ENCODE data around the gene MKI67.

MKI67 gene

DNA sequence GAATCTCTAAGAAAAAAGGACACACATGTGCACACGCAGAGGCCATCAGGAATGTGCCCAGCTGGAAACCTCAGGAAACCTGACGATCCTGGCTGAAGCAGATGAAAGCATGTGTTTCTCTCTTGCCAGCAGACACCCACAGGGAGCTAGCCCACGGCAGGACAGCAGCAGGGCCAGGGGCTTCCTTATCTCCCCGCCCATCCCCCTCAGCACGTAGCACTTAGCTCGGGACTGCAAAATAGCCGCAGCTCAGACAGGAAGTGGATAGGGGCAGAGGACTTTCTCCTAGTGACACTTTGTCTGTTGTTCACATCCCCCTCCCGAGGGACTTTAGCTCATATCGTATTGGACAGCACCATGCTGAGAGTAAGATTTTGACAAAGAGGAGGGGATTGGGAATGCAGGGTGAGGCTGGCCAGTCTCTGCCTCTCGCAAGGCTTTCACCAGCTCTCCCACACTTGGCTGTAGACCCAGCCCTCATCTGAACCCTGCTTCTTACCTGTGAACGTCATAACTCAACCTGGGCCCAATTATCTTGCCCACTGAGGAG lies 63.8 kb downstream of the MKI67 start:
- H3K4me3 ChIP-seq (ENCODE audit: low read length in 2 of 2): peak overlapping the region in 1 of 2 donors; percentile 63
- no peaks in the 10 kb centered on the region for H3K27me3 ChIP-seq (ENCODE audit: control insufficient read depth in 2 of 2, insufficient read depth in 2 of 2, low read length in 2 of 2)
- peaks cover 24 to 47% of the 10 kb centered on the region in 2 donors for H3K36me3 ChIP-seq (ENCODE audit: control insufficient read depth in 2 of 2, insufficient read depth in 2 of 2, low read length in 2 of 2)
- H3K4me1 ChIP-seq (ENCODE audit: control insufficient read depth in 2 of 2, insufficient read depth in 2 of 2, low read length in 2 of 2): peaks cover 10 to 18% of the 10 kb centered on the region in 2 donors
- peak overlapping the region in 1 of 2 donors; percentile 32 for H3K9ac ChIP-seq (ENCODE audit: low read depth in 1 of 2, low read length in 2 of 2)
- peak overlapping the region; percentile 34 to 73 for H3K27ac ChIP-seq (ENCODE audit: low read depth in 2 of 2, low read length in 2 of 2)
- no peaks in the 10 kb centered on the region for H3K9me3 ChIP-seq (ENCODE audit: control insufficient read depth in 2 of 2, low read length in 2 of 2)

- peaks cover 16 to 42% of the 10 kb centered on the region in 2 donors for H3K36me3 ChIP-seq (ENCODE audit: control insufficient read depth in 2 of 2, insufficient read depth in 2 of 2, low read length in 2 of 2)
- no peaks in the 10 kb centered on the region for H3K27me3 ChIP-seq (ENCODE audit: control insufficient read depth in 2 of 2, insufficient read depth in 2 of 2, low read length in 2 of 2)
- no peak overlapping the region for H3K4me3 ChIP-seq (ENCODE audit: low read length in 2 of 2)
- H3K27ac ChIP-seq (ENCODE audit: low read depth in 2 of 2, low read length in 2 of 2): peak overlapping the region in 1 of 2 donors; percentile 73
- peaks cover 10 to 18% of the 10 kb centered on the region in 2 donors for H3K4me1 ChIP-seq (ENCODE audit: control insufficient read depth in 2 of 2, insufficient read depth in 2 of 2, low read length in 2 of 2)
- H3K9ac ChIP-seq (ENCODE audit: low read depth in 1 of 2, low read length in 2 of 2): no peak overlapping the region
- H3K9me3 ChIP-seq (ENCODE audit: control insufficient read depth in 2 of 2, low read length in 2 of 2): no peaks in the 10 kb centered on the region
These were observed 64.6 kb downstream of the MKI67 start for GRCh38 chr10:128061306-128062300.

DNA sequence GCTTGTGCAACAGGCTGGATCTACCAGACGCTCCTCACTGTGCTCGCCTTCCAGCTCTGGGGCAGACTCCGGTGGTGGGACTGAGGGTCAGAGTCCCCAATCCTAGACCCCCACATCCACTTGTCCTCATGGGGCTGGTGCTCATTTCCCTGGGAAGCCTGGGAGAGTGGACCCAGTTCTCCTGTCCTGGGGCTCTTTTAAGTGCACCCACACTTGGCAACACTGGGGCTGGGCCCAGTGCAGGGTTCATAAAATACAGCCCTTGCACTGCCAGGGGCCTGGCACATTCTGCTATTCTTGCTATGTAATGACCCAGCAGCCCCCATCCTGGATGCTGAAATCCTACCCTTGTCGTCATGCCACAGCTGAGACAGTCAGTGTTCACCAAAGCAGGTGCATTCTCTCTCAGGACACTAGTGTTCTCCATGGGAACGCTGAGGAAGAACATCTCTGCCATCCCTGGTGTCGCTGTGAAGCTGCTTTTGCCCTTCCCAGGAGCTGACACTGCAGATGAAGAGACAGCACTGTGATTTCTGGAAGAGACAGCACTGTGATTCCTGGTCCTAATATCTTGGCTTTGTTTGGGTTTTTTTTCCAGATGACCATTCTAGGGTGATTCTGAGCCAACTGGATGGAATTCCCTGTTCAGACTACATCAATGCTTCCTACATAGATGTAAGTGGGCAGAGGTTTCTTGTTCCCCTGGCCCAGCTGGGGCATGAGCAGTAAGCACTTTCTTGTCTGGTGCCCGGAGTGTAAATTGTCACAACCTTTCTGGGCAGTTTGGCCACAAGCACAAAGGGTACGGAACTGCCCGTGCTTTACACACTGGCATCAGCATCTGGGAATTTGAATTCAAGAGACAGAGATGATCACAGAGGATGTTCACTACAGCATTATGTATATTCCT lies 65.6 kb downstream of the MKI67 start:
- no peak overlapping the region for H3K4me3 ChIP-seq (ENCODE audit: low read length in 2 of 2)
- no peaks in the 10 kb centered on the region for H3K9me3 ChIP-seq (ENCODE audit: control insufficient read depth in 2 of 2, low read length in 2 of 2)
- no peak overlapping the region for H3K9ac ChIP-seq (ENCODE audit: low read depth in 1 of 2, low read length in 2 of 2)
- peak overlapping the region in 1 of 2 donors; percentile 23 for H3K27ac ChIP-seq (ENCODE audit: low read depth in 2 of 2, low read length in 2 of 2)
- H3K27me3 ChIP-seq (ENCODE audit: control insufficient read depth in 2 of 2, insufficient read depth in 2 of 2, low read length in 2 of 2): no peaks in the 10 kb centered on the region
- H3K4me1 ChIP-seq (ENCODE audit: control insufficient read depth in 2 of 2, insufficient read depth in 2 of 2, low read length in 2 of 2): peaks cover 10 to 18% of the 10 kb centered on the region in 2 donors
- H3K36me3 ChIP-seq (ENCODE audit: control insufficient read depth in 2 of 2, insufficient read depth in 2 of 2, low read length in 2 of 2): peaks cover 20 to 45% of the 10 kb centered on the region in 2 donors

GRCh38 chr10:128059982-128060293 lies 66.3 kb downstream of the MKI67 start:
- peaks cover 10 to 18% of the 10 kb centered on the region in 2 donors for H3K4me1 ChIP-seq (ENCODE audit: control insufficient read depth in 2 of 2, insufficient read depth in 2 of 2, low read length in 2 of 2)
- H3K27ac ChIP-seq (ENCODE audit: low read depth in 2 of 2, low read length in 2 of 2): peak overlapping the region in 1 of 2 donors; percentile 23

DNA sequence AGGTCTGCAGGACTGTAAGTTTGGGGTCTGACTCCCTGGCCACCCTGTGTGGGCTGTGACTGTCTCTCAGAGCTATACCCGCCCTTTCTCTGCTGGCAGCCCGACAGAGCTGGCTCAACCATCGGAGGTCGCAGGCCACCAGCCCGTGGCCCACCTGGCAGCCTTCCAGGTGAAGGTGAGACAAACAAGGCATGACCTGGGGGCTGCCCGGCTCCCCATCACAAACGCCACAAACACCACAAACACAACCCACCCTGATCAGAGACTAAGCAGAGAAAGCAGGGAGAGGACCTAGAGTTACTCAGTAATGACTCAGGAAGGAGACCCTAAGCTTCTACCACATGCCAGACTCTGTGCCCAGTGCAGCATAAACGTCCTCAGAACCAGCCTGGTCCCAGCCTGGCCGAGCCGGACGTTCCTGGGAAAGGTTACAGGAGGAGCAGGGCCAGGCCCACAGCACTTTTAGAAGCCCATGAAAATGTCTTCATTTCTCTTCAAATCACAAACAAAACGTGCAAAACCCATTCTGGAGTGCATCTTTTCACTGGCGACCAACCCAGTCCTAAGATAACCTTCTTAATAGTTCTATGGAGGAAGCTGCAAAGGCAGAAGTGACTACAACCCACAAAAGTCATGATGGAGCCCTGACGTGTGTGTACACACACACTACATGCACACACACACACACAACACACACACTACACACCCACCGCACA lies 66.8 kb downstream of the MKI67 start:
- Histone ChIP-seq H3K27me3 (ENCODE audit: control insufficient read depth in 2 of 2, insufficient read depth in 2 of 2, low read length in 2 of 2) (no peaks in the 10 kb centered on the region), H3K9me3 (ENCODE audit: control insufficient read depth in 2 of 2, low read length in 2 of 2) (no peaks in the 10 kb centered on the region), H3K27ac (ENCODE audit: low read depth in 2 of 2, low read length in 2 of 2) (peak overlapping the region in 1 of 2 donors; percentile 23), H3K4me3 (ENCODE audit: low read length in 2 of 2) (no peak overlapping the region), H3K36me3 (ENCODE audit: control insufficient read depth in 2 of 2, insufficient read depth in 2 of 2, low read length in 2 of 2) (peaks cover 31 to 48% of the 10 kb centered on the region in 2 donors), H3K9ac (ENCODE audit: low read depth in 1 of 2, low read length in 2 of 2) (no peak overlapping the region), H3K4me1 (ENCODE audit: control insufficient read depth in 2 of 2, insufficient read depth in 2 of 2, low read length in 2 of 2) (peaks cover 9 to 16% of the 10 kb centered on the region in 2 donors)

More at GRCh38 chr10:128059982-128060293, 66.3 kb downstream of the MKI67 start:
- no peak overlapping the region for H3K9ac ChIP-seq (ENCODE audit: low read depth in 1 of 2, low read length in 2 of 2)
- H3K4me3 ChIP-seq (ENCODE audit: low read length in 2 of 2): no peak overlapping the region
- no peaks in the 10 kb centered on the region for H3K9me3 ChIP-seq (ENCODE audit: control insufficient read depth in 2 of 2, low read length in 2 of 2)
- H3K27me3 ChIP-seq (ENCODE audit: control insufficient read depth in 2 of 2, insufficient read depth in 2 of 2, low read length in 2 of 2): no peaks in the 10 kb centered on the region
- peaks cover 27 to 51% of the 10 kb centered on the region in 2 donors for H3K36me3 ChIP-seq (ENCODE audit: control insufficient read depth in 2 of 2, insufficient read depth in 2 of 2, low read length in 2 of 2)

DNA sequence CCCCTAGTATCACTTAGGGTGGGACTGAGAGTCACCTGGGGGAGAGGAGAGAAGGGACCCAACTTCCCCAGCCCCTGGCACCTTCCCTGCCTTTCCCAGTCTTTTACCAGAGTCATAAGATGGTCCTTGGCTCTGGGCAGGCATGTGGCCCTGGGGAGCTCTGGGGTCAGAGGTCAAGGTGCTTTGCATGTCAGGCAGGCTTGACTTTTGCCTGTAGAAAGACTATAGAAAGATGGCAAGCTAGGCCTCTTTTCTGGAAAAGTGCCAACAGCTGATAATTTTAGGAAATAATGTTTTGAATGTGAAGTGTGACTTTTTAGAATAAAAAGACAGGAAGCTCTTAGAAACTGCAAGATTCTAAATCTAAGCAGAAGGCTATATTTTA lies 67.5 kb downstream of the MKI67 start:
- no peak overlapping the region for H3K27ac ChIP-seq (ENCODE audit: low read depth in 2 of 2, low read length in 2 of 2)
- H3K9ac ChIP-seq (ENCODE audit: low read depth in 1 of 2, low read length in 2 of 2): no peak overlapping the region
- H3K36me3 ChIP-seq (ENCODE audit: control insufficient read depth in 2 of 2, insufficient read depth in 2 of 2, low read length in 2 of 2): peaks cover 31 to 50% of the 10 kb centered on the region in 2 donors
- no peaks in the 10 kb centered on the region for H3K27me3 ChIP-seq (ENCODE audit: control insufficient read depth in 2 of 2, insufficient read depth in 2 of 2, low read length in 2 of 2)
- H3K4me3 ChIP-seq (ENCODE audit: low read length in 2 of 2): no peak overlapping the region
- peaks cover 4 to 9% of the 10 kb centered on the region in 2 donors for H3K4me1 ChIP-seq (ENCODE audit: control insufficient read depth in 2 of 2, insufficient read depth in 2 of 2, low read length in 2 of 2)
- H3K9me3 ChIP-seq (ENCODE audit: control insufficient read depth in 2 of 2, low read length in 2 of 2): no peaks in the 10 kb centered on the region

DNA sequence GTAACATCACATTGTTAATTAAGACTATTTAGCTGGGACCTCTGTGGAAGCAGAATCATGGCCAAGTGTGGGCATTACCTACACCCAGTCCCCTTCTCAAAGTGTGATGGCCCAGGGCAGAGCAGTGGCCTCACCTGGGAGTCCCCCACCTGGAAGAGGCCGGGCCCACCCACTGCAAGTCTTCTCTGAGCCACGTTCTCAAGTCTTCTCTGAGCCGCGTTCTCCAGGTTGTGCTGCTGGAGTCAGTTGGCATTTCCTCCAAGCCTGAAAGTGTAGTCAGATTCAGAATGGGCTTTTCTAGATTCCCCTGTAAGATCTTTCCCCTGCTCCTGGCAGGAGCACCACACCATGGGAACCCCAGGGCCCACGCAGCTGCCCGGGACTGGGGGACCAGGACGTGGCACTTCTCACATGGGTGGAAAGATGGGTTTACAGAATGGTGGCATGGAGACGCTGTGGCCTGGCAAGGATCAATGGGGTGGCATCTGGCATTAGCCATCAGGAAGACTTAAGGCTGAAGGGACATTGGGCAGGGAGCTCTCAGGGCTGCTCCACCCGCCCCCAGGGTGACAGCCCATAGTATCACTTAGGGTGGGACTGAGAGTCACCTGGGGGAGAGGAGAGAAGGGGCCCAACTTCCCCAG lies 68.0 kb downstream of the MKI67 start:
- Histone ChIP-seq H3K9me3 (ENCODE audit: control insufficient read depth in 2 of 2, low read length in 2 of 2) (no peaks in the 10 kb centered on the region), H3K9ac (ENCODE audit: low read depth in 1 of 2, low read length in 2 of 2) (no peak overlapping the region), H3K4me1 (ENCODE audit: control insufficient read depth in 2 of 2, insufficient read depth in 2 of 2, low read length in 2 of 2) (peaks cover 4% of the 10 kb centered on the region in 2 donors), H3K36me3 (ENCODE audit: control insufficient read depth in 2 of 2, insufficient read depth in 2 of 2, low read length in 2 of 2) (peaks cover 31 to 50% of the 10 kb centered on the region in 2 donors), H3K27ac (ENCODE audit: low read depth in 2 of 2, low read length in 2 of 2) (no peak overlapping the region), H3K4me3 (ENCODE audit: low read length in 2 of 2) (no peak overlapping the region), H3K27me3 (ENCODE audit: control insufficient read depth in 2 of 2, insufficient read depth in 2 of 2, low read length in 2 of 2) (no peaks in the 10 kb centered on the region)

DNA sequence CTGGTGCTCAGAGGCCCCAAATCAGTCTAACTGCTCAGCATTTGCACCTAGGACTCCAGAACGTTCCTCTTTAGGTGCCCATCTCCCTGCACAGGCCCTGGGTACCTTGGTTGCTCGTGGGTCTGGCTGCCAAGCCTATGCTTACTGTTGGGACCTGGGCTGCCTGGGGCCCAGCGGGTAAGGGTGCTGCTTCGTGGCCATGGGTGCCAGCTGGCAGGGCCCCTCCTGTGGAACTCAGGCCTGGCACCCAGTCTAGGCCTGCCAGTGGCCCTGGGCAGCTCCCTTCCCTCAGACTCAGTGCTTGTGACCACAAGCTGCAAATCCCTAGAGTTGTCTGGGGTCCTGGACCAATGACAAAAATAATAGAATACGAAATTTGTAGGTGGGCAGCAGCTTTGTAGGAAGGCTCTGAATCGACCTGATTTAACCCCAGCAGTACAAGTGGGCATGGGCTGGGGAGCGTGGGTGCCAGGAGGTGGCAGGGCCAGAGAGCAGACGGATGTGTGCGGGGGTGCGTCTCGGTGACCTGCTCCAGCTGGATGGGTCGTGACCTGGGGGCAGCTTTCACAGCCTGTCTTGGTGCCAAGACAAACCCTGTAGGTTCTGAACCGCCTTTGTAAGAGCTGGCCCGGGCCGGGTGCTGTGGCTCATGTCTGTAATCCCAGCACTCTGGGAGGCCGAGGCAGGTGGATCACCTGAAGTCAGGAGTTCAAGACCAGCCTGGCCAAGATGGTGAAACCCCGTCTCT lies 69.7 kb downstream of the MKI67 start:
- no peaks in the 10 kb centered on the region for H3K9me3 ChIP-seq (ENCODE audit: control insufficient read depth in 2 of 2, low read length in 2 of 2)
- no peaks in the 10 kb centered on the region for H3K27me3 ChIP-seq (ENCODE audit: control insufficient read depth in 2 of 2, insufficient read depth in 2 of 2, low read length in 2 of 2)
- H3K9ac ChIP-seq (ENCODE audit: low read depth in 1 of 2, low read length in 2 of 2): no peak overlapping the region
- H3K4me1 ChIP-seq (ENCODE audit: control insufficient read depth in 2 of 2, insufficient read depth in 2 of 2, low read length in 2 of 2): peaks cover 0 to 3% of the 10 kb centered on the region in 2 donors
- H3K4me3 ChIP-seq (ENCODE audit: low read length in 2 of 2): no peak overlapping the region
- H3K36me3 ChIP-seq (ENCODE audit: control insufficient read depth in 2 of 2, insufficient read depth in 2 of 2, low read length in 2 of 2): peaks cover 36 to 61% of the 10 kb centered on the region in 2 donors
- no peak overlapping the region for H3K27ac ChIP-seq (ENCODE audit: low read depth in 2 of 2, low read length in 2 of 2)
